Measurements from ENCODE around the gene HBEGF. TPM values are rescaled to one million over a fixed set of nuclear protein-coding genes. Genes with fewer than 3 reads are reported as not detected.

The HBEGF gene
- total and polyA plus RNA-seq, 2 experiments from 2014 or later: 3.7 to 4.9 TPM

GRCh38 chr5:140301136-140301535, 45.3 kb downstream of the HBEGF start:
- DNase-seq (ENCODE audit: low read depth in 1 of 2, low spot score in 1 of 2): no peak
- H3K27ac ChIP-seq: no peak overlapping the region
- TF ChIP-seq, protein P1, sequence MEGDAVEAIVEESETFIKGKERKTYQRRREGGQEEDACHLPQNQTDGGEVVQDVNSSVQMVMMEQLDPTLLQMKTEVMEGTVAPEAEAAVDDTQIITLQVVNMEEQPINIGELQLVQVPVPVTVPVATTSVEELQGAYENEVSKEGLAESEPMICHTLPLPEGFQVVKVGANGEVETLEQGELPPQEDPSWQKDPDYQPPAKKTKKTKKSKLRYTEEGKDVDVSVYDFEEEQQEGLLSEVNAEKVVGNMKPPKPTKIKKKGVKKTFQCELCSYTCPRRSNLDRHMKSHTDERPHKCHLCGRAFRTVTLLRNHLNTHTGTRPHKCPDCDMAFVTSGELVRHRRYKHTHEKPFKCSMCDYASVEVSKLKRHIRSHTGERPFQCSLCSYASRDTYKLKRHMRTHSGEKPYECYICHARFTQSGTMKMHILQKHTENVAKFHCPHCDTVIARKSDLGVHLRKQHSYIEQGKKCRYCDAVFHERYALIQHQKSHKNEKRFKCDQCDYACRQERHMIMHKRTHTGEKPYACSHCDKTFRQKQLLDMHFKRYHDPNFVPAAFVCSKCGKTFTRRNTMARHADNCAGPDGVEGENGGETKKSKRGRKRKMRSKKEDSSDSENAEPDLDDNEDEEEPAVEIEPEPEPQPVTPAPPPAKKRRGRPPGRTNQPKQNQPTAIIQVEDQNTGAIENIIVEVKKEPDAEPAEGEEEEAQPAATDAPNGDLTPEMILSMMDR (IDR thresholded peaks at IDR 0.05; ENCODE audit: low read depth, low read length): no peak
- H3K27me3 ChIP-seq: no peaks in the 10 kb centered on the region
- peak overlapping the region; percentile 57 for H3K4me3 ChIP-seq
- peaks cover 3% of the 10 kb centered on the region for H3K36me3 ChIP-seq
- H3K4me1 ChIP-seq (ENCODE audit: low read depth): peaks cover 31% of the 10 kb centered on the region
- H3K9me3 ChIP-seq (ENCODE audit: low read depth): no peaks in the 10 kb centered on the region

GRCh38 chr5:140299056-140299455, 47.3 kb downstream of the HBEGF start:
- TF ChIP-seq, protein P1 (IDR thresholded peaks at IDR 0.05; ENCODE audit: low read depth, low read length): no peak
- Histone ChIP-seq H3K9me3 (ENCODE audit: low read depth) (no peaks in the 10 kb centered on the region), H3K4me1 (ENCODE audit: low read depth) (peaks cover 47% of the 10 kb centered on the region), H3K27me3 (no peaks in the 10 kb centered on the region), H3K36me3 (peaks cover 3% of the 10 kb centered on the region), H3K4me3 (no peak overlapping the region), H3K27ac (peak overlapping the region; percentile 78)
- no peak for DNase-seq (ENCODE audit: low read depth in 1 of 2, low spot score in 1 of 2)

GRCh38 chr5:140298183-140298601, 48.2 kb downstream of the HBEGF start:
- H3K27ac ChIP-seq: peak overlapping the region; percentile 78
- H3K27me3 ChIP-seq: no peaks in the 10 kb centered on the region
- peaks cover 50% of the 10 kb centered on the region for H3K4me1 ChIP-seq (ENCODE audit: low read depth)
- peak; percentile 21 to 32 for DNase-seq (ENCODE audit: low read depth in 1 of 2, low spot score in 1 of 2)
- peaks cover 3% of the 10 kb centered on the region for H3K36me3 ChIP-seq
- H3K4me3 ChIP-seq: no peak overlapping the region
- TF ChIP-seq, protein P1 (IDR thresholded peaks at IDR 0.05; ENCODE audit: low read depth, low read length): no peak
- no peaks in the 10 kb centered on the region for H3K9me3 ChIP-seq (ENCODE audit: low read depth)

DNA sequence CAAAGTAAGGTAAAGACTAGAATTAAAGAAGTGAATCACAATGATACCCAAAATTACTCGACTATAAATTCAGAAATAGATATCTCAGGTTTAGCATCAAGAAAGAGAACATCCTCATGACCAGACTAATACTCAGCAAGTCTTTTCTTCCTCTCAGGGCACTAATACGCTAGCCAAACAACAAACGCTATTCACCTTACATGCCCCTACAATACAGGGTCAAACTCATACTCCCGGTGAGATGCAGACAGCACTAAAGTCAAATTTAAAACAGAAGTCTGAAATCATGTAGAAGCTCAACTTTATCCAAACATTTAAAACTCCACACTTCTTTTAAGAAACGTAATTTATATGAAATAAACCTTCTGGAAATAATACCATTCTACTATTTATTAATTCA, 49.1 kb downstream of the HBEGF start:
- Histone ChIP-seq H3K27ac (no peak overlapping the region), H3K4me3 (no peak overlapping the region), H3K36me3 (peaks cover 3% of the 10 kb centered on the region), H3K27me3 (no peaks in the 10 kb centered on the region), H3K4me1 (ENCODE audit: low read depth) (peaks cover 59% of the 10 kb centered on the region), H3K9me3 (ENCODE audit: low read depth) (no peaks in the 10 kb centered on the region)
- DNase-seq (ENCODE audit: low read depth in 1 of 2, low spot score in 1 of 2): no peak
- TF ChIP-seq, protein P1 (IDR thresholded peaks at IDR 0.05; ENCODE audit: low read depth, low read length): no peak

DNA sequence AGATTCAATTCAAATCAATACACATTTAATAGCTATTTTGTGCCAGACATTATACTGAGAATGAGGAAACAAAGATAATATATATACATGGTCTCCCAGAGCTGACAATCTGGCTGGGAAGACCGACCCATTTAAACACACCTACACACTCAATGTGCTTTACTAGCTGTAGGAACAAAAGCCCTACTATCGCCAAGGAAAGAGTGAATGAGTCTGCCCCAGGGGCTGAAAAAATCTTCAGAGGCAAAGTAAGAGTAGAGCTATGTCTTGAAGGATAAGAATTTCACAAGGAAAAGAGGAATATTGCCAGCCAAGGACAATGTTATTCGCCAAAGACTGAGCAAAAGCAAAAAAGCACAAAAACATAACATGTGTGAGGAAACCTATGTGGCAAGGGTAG, 50.1 kb downstream of the HBEGF start:
- no peaks in the 10 kb centered on the region for H3K27me3 ChIP-seq
- H3K4me1 ChIP-seq (ENCODE audit: low read depth): peaks cover 52% of the 10 kb centered on the region
- no peaks in the 10 kb centered on the region for H3K9me3 ChIP-seq (ENCODE audit: low read depth)
- H3K27ac ChIP-seq: peak overlapping the region; percentile 62
- peaks cover 3% of the 10 kb centered on the region for H3K36me3 ChIP-seq
- no peak overlapping the region for H3K4me3 ChIP-seq
- peak in 1 of 2 donors; percentile 17 for DNase-seq (ENCODE audit: low read depth in 1 of 2, low spot score in 1 of 2)
- TF ChIP-seq, protein P1 (IDR thresholded peaks at IDR 0.05; ENCODE audit: low read depth, low read length): no peak

GRCh38 chr5:140295414-140295813, 51.0 kb downstream of the HBEGF start:
- DNase-seq (ENCODE audit: low read depth in 1 of 2, low spot score in 1 of 2): peak; percentile 77 to 95
- Histone ChIP-seq H3K36me3 (peaks cover 3% of the 10 kb centered on the region), H3K27me3 (no peaks in the 10 kb centered on the region), H3K9me3 (ENCODE audit: low read depth) (no peaks in the 10 kb centered on the region), H3K27ac (no peak overlapping the region), H3K4me3 (no peak overlapping the region), H3K4me1 (ENCODE audit: low read depth) (peaks cover 48% of the 10 kb centered on the region)
- TF ChIP-seq, protein P1 (IDR thresholded peaks at IDR 0.05; ENCODE audit: low read depth, low read length): no peak
